A549 treated with CORT108297 at 1 μM for 4 hours (cell line): ENCODE results near the gene ZNF141. TPM values are rescaled to one million over a fixed set of nuclear protein-coding genes. Genes with fewer than 3 reads are reported as not detected.

Experiments
- total RNA-seq: library from RNA; stranded (reverse); fragments of 200-300 nt; extraction: Qiagen RNA extraction; gene quantifications from 5 replicates; pipeline ENCODE4 v1.2.3, GENCODE V29; 2022

Gene ZNF141
- 2.0 to 2.9 TPM (median 2.7 TPM) in 5 replicates for total RNA-seq

GRCh38 chr4:337143-337931, at the start of gene ZNF141:
ZNF141 (plus strand) TSS chr4:337814; CDS start chr4:337984, 170 bp downstream.

GRCh38 chr4:304969-305680, 32.5 kb upstream of the ZNF141 start, which contains the start of gene ZNF732:
ZNF732 (minus strand) TSS chr4:305474; CDS start chr4:305310, 164 bp downstream.

Other genes starting within 250 kb of the ZNF141 start
- 0.40 to 0.61 TPM (median 0.58 TPM) in 5 replicates for gene ZNF718, start 213.3 kb upstream of the ZNF141 start, total RNA-seq
- gene ZNF732, start 32.3 kb upstream of the ZNF141 start, total RNA-seq: not detected in 5 replicates
- gene ZNF721, start 161.3 kb downstream of the ZNF141 start, total RNA-seq: 12.7 to 20.2 TPM (median 13.9 TPM) in 5 replicates
- 19.6 to 28.1 TPM (median 26.5 TPM) in 5 replicates for gene PIGG, start 161.4 kb downstream of the ZNF141 start, total RNA-seq
- not detected in 5 replicates for gene TMEM271, start 238.5 kb downstream of the ZNF141 start, total RNA-seq